GM19395 (cell line): Measurements from ENCODE around the gene PLIN3.
"Not testable (repeated sequence)": the region's sequence is repeated elsewhere in the genome, so short reads cannot be mapped to it uniquely, and the experiment has no call there.

Experiments used
- ATAC-seq: cut with Tn5 transposase; IDR thresholded peaks from one replicate; pipeline ENCODE4 v1.9.1; 2021; ENCODE audit warnings: mild to moderate bottlenecking, moderate library complexity; ENCODE audit not compliant: unreplicated experiment

PLIN3 gene

DNA sequence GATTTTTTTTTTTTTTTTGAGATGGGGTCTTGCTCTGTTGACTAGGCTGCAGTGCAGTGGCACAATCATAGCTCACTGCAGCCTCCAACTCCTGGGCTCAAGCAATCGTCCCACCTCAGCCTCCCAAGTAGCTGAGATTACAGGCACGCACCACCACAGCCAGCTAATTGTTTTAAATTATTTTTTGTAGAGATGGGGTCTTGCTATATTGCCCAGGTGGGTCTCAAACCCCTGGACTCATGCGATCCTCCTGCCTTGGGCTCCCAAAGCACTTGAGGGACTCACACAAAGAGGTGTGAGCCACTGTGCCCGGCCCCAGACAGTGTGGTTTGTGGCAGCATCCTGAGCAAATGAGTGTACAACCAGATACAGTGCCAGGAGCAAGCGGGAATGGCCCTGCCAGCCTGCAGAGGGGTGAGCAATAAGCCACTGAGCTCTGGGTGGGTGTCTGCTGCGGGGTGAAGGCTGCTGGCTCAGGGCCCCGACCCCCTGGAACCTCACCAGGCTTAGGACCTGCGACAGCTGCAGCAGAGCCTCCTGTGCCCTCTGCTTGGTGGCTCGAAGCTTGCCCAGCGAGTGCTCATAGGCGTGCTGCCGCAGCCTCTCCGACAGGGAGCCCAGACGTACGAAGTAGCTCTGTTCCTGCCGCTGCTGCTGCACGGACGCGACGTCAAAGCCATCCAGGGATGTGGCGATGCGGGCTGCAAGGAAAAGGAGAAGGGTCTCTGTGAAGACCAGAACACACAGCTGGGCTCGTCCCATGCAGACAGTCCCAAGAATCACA is 20.1 kb downstream of the PLIN3 start:
- no peak for ATAC-seq

DNA sequence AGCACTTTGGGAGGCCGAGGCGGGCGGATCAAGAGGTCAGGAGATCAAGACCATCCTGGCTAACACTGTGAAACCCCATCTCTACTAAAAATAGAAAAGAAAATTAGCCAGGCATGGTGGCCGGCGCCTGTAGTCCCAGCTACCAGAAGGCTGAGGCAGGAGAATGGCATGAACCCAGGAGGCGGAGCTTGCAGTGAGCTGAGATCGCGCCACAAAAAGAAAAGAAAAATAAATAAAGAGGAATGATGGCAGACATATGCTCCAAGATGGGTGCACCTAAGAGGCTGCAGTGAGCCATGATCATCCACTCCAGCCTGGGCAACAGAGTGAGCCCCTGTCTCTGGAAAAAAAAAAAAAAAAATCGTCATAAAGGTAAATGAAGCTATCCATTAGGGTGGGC is 21.5 kb downstream of the PLIN3 start:
- not testable (repeated sequence) for ATAC-seq

GRCh38 chr19:4844348-4845179 is 22.9 kb downstream of the PLIN3 start:
- no peak for ATAC-seq

DNA sequence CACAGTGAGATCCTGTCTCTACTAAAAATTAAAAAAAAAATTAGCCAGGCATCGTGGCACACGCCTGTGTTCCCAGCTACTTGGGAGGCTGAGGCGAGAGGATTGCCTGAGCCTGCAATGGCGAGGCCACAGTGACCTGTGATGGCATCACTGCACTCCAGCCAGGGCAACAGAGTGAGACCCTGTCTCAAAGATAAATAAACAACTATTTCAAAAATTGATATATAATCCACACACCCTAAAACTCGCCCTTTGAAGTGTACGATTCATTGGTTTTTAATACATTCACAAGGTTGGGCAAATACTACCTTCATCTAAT is 23.9 kb downstream of the PLIN3 start:
- ATAC-seq: no peak

GRCh38 chr19:4839192-4839591 is 28.3 kb downstream of the PLIN3 start:
- ATAC-seq: no peak

DNA sequence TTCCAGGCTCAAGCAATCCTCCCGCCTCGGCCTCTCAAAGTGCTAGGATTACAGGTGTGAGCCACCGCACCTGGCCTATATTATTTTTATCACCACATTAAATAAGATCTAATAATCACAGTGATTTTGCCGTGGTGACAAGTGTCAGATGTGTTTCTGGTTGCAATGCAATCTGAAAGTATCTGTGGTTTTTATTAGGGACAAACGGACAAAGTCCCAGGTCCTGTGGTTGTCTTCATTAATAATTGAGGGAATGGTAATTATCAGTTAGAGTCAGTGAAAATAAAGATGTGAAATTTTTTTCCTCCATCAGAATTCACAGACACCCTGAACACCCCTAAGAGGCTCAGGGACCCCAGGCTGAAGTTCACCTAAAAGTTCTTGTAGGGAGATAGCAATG is 34.7 kb downstream of the PLIN3 start:
- no peak for ATAC-seq

- ATAC-seq: not testable (repeated sequence)
Observed at GRCh38 chr19:4831979-4832340, 35.5 kb downstream of the PLIN3 start.

DNA sequence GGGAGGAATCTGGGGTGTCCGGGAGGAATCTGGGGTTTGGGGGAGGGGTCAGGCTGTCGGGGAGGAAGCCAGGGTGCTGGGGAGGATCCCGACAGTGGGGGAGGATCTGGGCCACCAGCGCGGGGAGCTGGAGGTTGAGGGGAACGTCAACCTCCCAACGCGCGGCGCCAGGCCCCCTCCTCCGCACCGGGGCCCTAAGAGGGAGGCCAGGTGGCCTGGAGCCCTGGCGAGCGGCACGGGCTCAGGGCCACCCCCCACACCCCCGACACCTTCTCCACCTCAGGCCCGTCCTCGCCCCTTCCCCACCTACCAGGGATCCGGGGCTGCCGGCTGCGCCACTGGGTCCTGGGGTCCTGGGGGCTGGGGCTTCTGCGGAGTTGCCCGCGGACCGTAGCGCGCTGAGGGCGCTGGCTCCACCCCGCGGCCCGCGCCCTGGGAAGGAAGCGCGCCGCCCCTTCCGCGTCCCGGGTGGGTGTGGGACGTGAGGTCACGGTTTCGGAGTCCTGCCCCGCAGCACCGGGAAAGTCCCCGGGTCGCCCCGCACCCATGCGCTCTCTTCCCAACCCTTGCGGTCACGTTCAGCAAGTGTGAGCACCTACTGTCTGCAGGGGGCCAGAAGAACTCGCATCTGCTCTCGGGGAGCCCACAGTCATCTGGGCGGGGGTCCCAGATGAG is 36.0 kb downstream of the PLIN3 start, which contains the start of gene TICAM1:
Gene TICAM1 (minus strand): TSS at position 409 of the 675 bp plus-strand sequence. CDS start 13,335 bp downstream, outside the sequence.
- ATAC-seq: peak; percentile 69

DNA sequence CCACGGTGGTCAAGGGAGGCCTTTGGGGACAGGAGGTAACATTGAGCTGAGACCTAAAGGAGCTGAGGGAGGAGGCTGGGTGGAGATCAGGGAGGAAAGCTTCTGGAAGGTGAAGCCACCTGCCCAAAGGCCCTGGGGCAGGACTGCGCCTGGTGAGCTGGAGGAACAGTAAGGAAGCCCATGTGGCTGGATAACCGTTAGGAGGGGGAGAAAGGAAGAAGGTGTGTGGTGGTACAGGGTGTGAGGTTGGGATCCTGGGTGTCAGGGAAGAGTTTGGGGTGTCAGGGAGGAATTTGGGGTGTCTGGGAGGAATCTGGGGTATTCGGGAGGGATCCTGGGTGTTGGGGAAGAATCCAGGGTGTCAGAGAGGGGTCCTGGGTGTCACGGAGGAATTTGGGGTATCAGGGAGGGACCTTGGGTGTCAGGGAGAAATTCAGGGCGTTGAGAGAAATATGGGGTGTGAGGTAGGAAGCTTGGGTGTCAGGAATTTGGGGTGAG is 36.6 kb downstream of the PLIN3 start:
- no peak for ATAC-seq

GRCh38 chr19:4830332-4830731 is 37.1 kb downstream of the PLIN3 start:
- no peak for ATAC-seq

- ATAC-seq: no peak
Observed at GRCh38 chr19:4829001-4829712, 38.3 kb downstream of the PLIN3 start.

GRCh38 chr19:4823577-4823976 is 43.9 kb downstream of the PLIN3 start:
- ATAC-seq: no peak

- not testable (repeated sequence) for ATAC-seq
Observed at GRCh38 chr19:4822354-4822753, 45.1 kb downstream of the PLIN3 start.

GRCh38 chr19:4821265-4821664 is 46.2 kb downstream of the PLIN3 start:
- no peak for ATAC-seq

- ATAC-seq: no peak
Observed at GRCh38 chr19:4817467-4818277, 49.8 kb downstream of the PLIN3 start.

DNA sequence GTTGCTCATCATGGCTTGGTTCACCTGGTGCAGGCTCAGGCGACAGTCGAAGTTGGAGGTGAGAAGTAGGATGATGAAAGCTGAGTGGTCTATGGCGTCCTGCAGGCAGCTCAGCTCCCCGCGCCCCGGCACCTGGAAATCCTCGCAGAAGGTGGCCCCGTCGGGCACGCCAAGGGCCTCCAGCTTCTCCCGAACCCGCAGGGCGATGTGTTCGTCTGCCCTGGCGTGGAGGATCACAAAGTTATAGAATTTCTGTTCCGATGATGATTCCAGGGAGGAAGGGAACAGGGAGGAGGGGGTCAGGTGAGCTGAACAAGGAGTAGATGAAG is 50.6 kb downstream of the PLIN3 start:
- ATAC-seq: no peak

GRCh38 chr19:4816202-4816949 is 51.1 kb downstream of the PLIN3 start:
- ATAC-seq: no peak

GRCh38 chr19:4815426-4816201 is 51.9 kb downstream of the PLIN3 start:
- ATAC-seq: no peak
